Measurements from ENCODE around the gene PARD3B. TPM values are rescaled to one million over a fixed set of nuclear protein-coding genes. Genes with fewer than 3 reads are reported as not detected.

PARD3B gene
- total and polyA plus RNA-seq, 2 of the 13 experiments (the other 11 are each of a cell fraction or from before 2014, with no cell fraction given) = 0.71 to 2.3 TPM

DNA sequence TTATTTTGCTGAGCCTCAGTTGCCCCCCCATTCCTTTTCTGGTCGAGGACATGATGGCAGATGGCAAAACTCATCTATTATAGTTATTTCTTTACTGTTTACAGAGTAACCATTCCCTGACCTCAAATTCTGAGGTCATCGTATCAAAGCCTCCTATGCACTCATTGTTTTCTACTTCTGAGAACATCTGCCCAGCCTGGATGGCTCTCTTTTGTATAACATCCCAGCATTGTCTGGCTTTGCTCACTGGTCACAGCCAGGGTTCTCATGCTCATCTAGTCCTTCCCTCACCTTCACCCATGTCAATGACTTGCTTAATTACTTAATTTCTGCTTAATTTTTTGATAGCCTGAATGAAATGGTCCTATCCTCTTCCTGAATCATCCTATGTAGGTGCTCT is 472.1 kb downstream of the PARD3B start:
- DNase-seq (ENCODE audit: low spot score) (peak; percentile 16), FAIRE-seq (no peak), ATAC-seq (no peak)
- no peak overlapping the region for H3K27ac ChIP-seq (ENCODE audit: extremely low read length, insufficient read depth, low read length)
- intact Hi-C loops (cut with micrococcal nuclease; ENCODE audit: unreplicated experiment) (no loop called here), in situ Hi-C loops (cut with HindIII; ENCODE audit: extremely low pct_ligation_motif_present, low pct_unique_long_range_greater_than_20kb) (no loop called here)
- peaks cover 51% of the 10 kb centered on the region for H3K9me3 ChIP-seq (ENCODE audit: low read length)
- no peaks in the 10 kb centered on the region for H4K20me1 ChIP-seq (ENCODE audit: insufficient read depth, low read length)
- no peak overlapping the region for H3K4me2 ChIP-seq (ENCODE audit: low read depth, low read length)
- H3K4me1 ChIP-seq (ENCODE audit: insufficient read depth, low read length) = peaks cover 13% of the 10 kb centered on the region; the same call in 1 of the 2 replicates
- WGBS (ENCODE audit: low lambda C conversion rate) = 11% methylated on average over 2 of the region's 2 CpGs
- no peaks in the 10 kb centered on the region for H3K27me3 ChIP-seq (ENCODE audit: control insufficient read depth in 1 of 2, insufficient read depth in 2 of 2, low read length in 2 of 2)
- no peak overlapping the region for H3K4me3 ChIP-seq (replicated peaks in 1 of 3; ENCODE audit: insufficient read depth in 1 of 3, low read depth in 2 of 3, low read length in 3 of 3)
- TF ChIP-seq SOX5 (CRISPR knock-in tag; IDR thresholded peaks at IDR 0.05; ENCODE audit: borderline replicate concordance) (peak; percentile 24; the same call in 1 of the 2 replicates), SOX13 (IDR thresholded peaks at IDR 0.05) (no peak), SOX13 (CRISPR knock-in tag; conservative IDR thresholded peaks at IDR 0.05 in 1 of 2, IDR thresholded peaks at IDR 0.05 in 1 of 2) (0 out of 4 replicates have a peak, but pooled peaks of 1 of the 2 experiments have one; percentile 10), ZBTB1 (CRISPR knock-in tag; IDR thresholded peaks at IDR 0.05; ENCODE audit: borderline replicate concordance) (no peak)
- H2AFZ ChIP-seq (ENCODE audit: low read length) = no peak overlapping the region
- H3K79me2 ChIP-seq (ENCODE audit: insufficient read depth, low read length) = no peaks in the 10 kb centered on the region
- ChIA-PET POLR2A (no interaction called here), CTCF (ENCODE audit: low intra/inter-chr PET ratio, low total read pairs) (no interaction called here)
- H3K9ac ChIP-seq (ENCODE audit: insufficient read depth, low read depth, low read length) = no peak overlapping the region
- no peaks in the 10 kb centered on the region for H3K36me3 ChIP-seq (replicated peaks in 1 of 2; ENCODE audit: control insufficient read depth in 1 of 2, insufficient read depth in 2 of 2, low read length in 2 of 2)
- no TSS peak for BruUV-seq (replicated peaks)

- Histone ChIP-seq H2AFZ (ENCODE audit: low read length) (no peak overlapping the region), H3K36me3 (replicated peaks in 1 of 2; ENCODE audit: control insufficient read depth in 1 of 2, insufficient read depth in 2 of 2, low read length in 2 of 2) (no peaks in the 10 kb centered on the region), H3K27me3 (ENCODE audit: control insufficient read depth in 1 of 2, insufficient read depth in 2 of 2, low read length in 2 of 2) (no peaks in the 10 kb centered on the region), H3K9ac (ENCODE audit: insufficient read depth, low read depth, low read length) (no peak overlapping the region), H3K4me1 (ENCODE audit: insufficient read depth, low read length) (peaks cover 13% of the 10 kb centered on the region; the same call in 1 of the 2 replicates), H4K20me1 (ENCODE audit: insufficient read depth, low read length) (no peaks in the 10 kb centered on the region), H3K79me2 (ENCODE audit: insufficient read depth, low read length) (no peaks in the 10 kb centered on the region), H3K4me3 (replicated peaks in 1 of 3; ENCODE audit: insufficient read depth in 1 of 3, low read depth in 2 of 3, low read length in 3 of 3) (no peak overlapping the region), H3K4me2 (ENCODE audit: low read depth, low read length) (no peak overlapping the region), H3K9me3 (ENCODE audit: low read length) (peaks cover 46% of the 10 kb centered on the region), H3K27ac (ENCODE audit: extremely low read length, insufficient read depth, low read length) (no peak overlapping the region)
- ChIA-PET POLR2A (no interaction called here), CTCF (ENCODE audit: low intra/inter-chr PET ratio, low total read pairs) (no interaction called here)
- no TSS peak for BruUV-seq (replicated peaks)
- ATAC-seq = no peak
- FAIRE-seq = no peak
- DNase-seq (ENCODE audit: low spot score) = no peak
- 64% methylated on average over 1 of the region's 1 CpG for WGBS (ENCODE audit: low lambda C conversion rate)
- intact Hi-C loops (cut with micrococcal nuclease; ENCODE audit: unreplicated experiment) = no loop called here
- in situ Hi-C loops (cut with HindIII; ENCODE audit: extremely low pct_ligation_motif_present, low pct_unique_long_range_greater_than_20kb) = no loop called here
- no peak for TF ChIP-seq FOXK2 (IDR thresholded peaks at IDR 0.05)
- TF ChIP-seq ZNF687 (CRISPR knock-in tag; IDR thresholded peaks at IDR 0.05) = no peak
- no peak for TF ChIP-seq ZNF790 (CRISPR knock-in tag; IDR thresholded peaks at IDR 0.05; ENCODE audit: borderline replicate concordance)
- TF ChIP-seq KLF9 (CRISPR knock-in tag; IDR thresholded peaks at IDR 0.05; ENCODE audit: low read depth) = no peak
- no peak for TF ChIP-seq ZNF564 (CRISPR knock-in tag; IDR thresholded peaks at IDR 0.05)
- no peak for TF ChIP-seq MAFF (IDR thresholded peaks at IDR 0.05; ENCODE audit: low read depth, low read length)
- no peak for TF ChIP-seq RARA (CRISPR knock-in tag; IDR thresholded peaks at IDR 0.05)
- TF ChIP-seq ZNF567 (CRISPR knock-in tag; IDR thresholded peaks at IDR 0.05; ENCODE audit: borderline replicate concordance) = no peak
- no peak for TF ChIP-seq RBFOX2 (IDR thresholded peaks at IDR 0.05; ENCODE audit: low read depth, low read length)
- no peak for TF ChIP-seq ZNF749 (CRISPR knock-in tag; IDR thresholded peaks at IDR 0.05; ENCODE audit: borderline replicate concordance)
- TF ChIP-seq FOXM1 (CRISPR knock-in tag; IDR thresholded peaks at IDR 0.05) = no peak
- TF ChIP-seq ZBTB1 (CRISPR knock-in tag; IDR thresholded peaks at IDR 0.05; ENCODE audit: borderline replicate concordance) = no peak
- TF ChIP-seq TBX3 (IDR thresholded peaks at IDR 0.05; ENCODE audit: borderline replicate concordance) = no peak
- no peak for TF ChIP-seq POGZ (CRISPR knock-in tag; IDR thresholded peaks at IDR 0.05)
- TF ChIP-seq JARID2 (CRISPR knock-in tag; IDR thresholded peaks at IDR 0.05; ENCODE audit: insufficient replicate concordance) = no peak
Measured at GRCh38 chr2:205017912-205018311, 472.6 kb downstream of the PARD3B start.

Data from HepG2 (cell line).